Mucosa of descending colon (tissue), 3 donors: ENCODE results near the gene HPS4. TPM values are rescaled to one million over a fixed set of nuclear protein-coding genes. Genes with fewer than 3 reads are reported as not detected.
"Not testable (repeated sequence)": the region's sequence is repeated elsewhere in the genome, so short reads cannot be mapped to it uniquely, and the experiment has no call there.

Experiments
- ATAC-seq: fragments of 200-7000 bp; cut with Tn5 transposase; one replicate; pipeline ENCODE4 v1.9.1; 2020; ENCODE audit warnings: mild to moderate bottlenecking, moderate library complexity
- DNase-seq, 3 donors: peaks; one replicate each; pipeline ENCODE4 v3.0.0-alpha.2; 2020
- H3K36me3 ChIP-seq: fragments of 200-600 bp; one replicate; pipeline ENCODE4 v1.8.0; 2021; ENCODE audit warnings: low read depth, mild to moderate bottlenecking
- H3K4me1 ChIP-seq: fragments of 200-600 bp; one replicate; pipeline ENCODE4 v1.8.0; 2021; ENCODE audit warnings: low read depth, mild to moderate bottlenecking
- H3K4me3 ChIP-seq: fragments of 200-600 bp; one replicate; pipeline ENCODE4 v1.8.0; 2021; ENCODE audit warnings: mild to moderate bottlenecking
- H3K9me3 ChIP-seq: fragments of 200-600 bp; one replicate; pipeline ENCODE4 v1.8.0; 2021; ENCODE audit warnings: mild to moderate bottlenecking
- intact Hi-C, 2 donors: fragments of 100-400 bp; cut with DNase I in 1 of 2; cut with micrococcal nuclease in 1 of 2; formaldehyde crosslinking; loops; one replicate each; pipeline versions ENCODE4 v1.11.0 to v1.11.1; 2022; cut with DNase I, micrococcal nuclease
- total RNA-seq, 3 donors: library from RNA; stranded (reverse); fragmentation: NEBNext Ultra II Directional in 2 of 3; extraction: Animal tissue kit (Norgen Biotek cat#: 25700) in 2 of 3; gene quantifications; one replicate each; pipeline versions ENCODE4 v1.2.1 to v1.2.4, GENCODE V29; 2021 to 2023
- TF ChIP-seq, protein P1 (sequence below): fragments of 200-600 bp; IDR thresholded peaks from one replicate; pipeline ENCODE4 v1.8.0; 2022; ENCODE audit warnings: antibody characterized with exemption, mild to moderate bottlenecking
- donor health status: DM: no; HTN: no; CAD: no; lungs with moderate emphysema.
- donor health status: DM: no; HTN: no; CAD: no.
- donor health status: DM: no; HTN: yes; CAD: no.

Gene HPS4
- total RNA-seq, 3 donors from 2014 or later: 28.6 to 29.2 (median 28.9) TPM

DNA sequence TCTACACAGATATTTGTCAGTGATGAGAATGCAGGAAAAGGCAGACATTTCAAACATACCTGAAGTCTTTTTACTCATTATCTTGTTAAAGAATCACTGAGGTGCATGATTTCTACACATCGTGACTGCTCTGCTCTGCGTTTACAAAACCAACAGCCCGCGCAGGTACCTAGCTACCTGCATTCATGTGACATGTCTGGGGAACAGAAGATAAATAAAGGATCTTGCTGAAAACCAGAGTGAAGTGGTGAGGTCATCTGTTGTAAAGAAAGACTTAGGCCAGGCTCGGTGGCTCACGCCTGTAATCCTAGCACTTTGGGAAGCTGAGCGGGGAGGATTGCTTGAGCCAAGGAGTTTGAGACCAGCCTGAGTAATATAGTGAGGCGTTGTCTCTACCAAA lies 38.8 kb downstream of the HPS4 start:
- Histone ChIP-seq H3K4me1 (no peaks in the 10 kb centered on the region), H3K9me3 (no peaks in the 10 kb centered on the region), H3K36me3 (no peaks in the 10 kb centered on the region), H3K4me3 (no peak overlapping the region)
- TF ChIP-seq, protein P1, sequence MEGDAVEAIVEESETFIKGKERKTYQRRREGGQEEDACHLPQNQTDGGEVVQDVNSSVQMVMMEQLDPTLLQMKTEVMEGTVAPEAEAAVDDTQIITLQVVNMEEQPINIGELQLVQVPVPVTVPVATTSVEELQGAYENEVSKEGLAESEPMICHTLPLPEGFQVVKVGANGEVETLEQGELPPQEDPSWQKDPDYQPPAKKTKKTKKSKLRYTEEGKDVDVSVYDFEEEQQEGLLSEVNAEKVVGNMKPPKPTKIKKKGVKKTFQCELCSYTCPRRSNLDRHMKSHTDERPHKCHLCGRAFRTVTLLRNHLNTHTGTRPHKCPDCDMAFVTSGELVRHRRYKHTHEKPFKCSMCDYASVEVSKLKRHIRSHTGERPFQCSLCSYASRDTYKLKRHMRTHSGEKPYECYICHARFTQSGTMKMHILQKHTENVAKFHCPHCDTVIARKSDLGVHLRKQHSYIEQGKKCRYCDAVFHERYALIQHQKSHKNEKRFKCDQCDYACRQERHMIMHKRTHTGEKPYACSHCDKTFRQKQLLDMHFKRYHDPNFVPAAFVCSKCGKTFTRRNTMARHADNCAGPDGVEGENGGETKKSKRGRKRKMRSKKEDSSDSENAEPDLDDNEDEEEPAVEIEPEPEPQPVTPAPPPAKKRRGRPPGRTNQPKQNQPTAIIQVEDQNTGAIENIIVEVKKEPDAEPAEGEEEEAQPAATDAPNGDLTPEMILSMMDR: no peak
- ATAC-seq: peak; percentile 6
- intact Hi-C loops: no loop called here
- DNase-seq: no peak

DNA sequence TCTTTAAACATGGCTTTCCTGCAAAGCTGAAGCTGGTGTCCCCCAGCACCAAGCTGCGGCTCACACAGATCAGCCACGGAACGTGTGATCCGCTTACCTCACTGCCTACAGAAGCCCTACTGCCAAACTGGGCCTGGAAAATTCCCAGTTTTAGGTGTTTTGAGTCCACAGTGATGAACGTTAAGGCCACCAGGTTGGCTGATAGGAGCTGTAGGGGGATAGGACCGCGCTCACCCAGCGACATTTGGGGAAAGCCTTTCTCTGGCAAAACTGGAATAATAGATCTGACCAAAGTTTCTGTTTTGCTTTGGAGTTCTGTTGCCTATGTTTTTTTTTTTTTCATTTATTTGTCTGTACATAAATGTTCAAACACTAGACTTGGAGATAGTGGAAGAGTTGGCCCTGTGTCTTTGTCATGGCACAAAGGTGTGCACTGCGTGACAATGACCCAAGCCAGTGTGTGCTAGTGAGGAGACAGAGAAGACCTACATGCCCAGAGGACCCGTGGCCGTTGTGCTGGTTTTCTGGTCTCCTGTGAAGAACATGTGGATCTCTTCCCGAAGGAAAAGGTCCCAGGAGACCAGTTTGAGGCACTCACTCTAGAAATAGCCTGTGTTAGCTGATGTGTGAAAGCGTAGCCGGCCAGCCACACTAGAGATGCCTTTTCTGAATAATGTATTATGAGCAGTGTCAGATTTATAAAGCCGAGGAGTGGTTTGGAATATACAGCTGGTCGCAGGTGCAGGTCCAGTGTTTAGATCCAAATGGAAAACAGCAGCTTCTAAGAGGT lies 39.5 kb downstream of the HPS4 start:
- H3K4me3 ChIP-seq: no peak overlapping the region
- intact Hi-C loops: no loop called here
- H3K36me3 ChIP-seq: no peaks in the 10 kb centered on the region
- TF ChIP-seq, protein P1: no peak
- DNase-seq: no peak
- no peak for ATAC-seq
- H3K4me1 ChIP-seq: no peaks in the 10 kb centered on the region
- H3K9me3 ChIP-seq: no peaks in the 10 kb centered on the region

DNA sequence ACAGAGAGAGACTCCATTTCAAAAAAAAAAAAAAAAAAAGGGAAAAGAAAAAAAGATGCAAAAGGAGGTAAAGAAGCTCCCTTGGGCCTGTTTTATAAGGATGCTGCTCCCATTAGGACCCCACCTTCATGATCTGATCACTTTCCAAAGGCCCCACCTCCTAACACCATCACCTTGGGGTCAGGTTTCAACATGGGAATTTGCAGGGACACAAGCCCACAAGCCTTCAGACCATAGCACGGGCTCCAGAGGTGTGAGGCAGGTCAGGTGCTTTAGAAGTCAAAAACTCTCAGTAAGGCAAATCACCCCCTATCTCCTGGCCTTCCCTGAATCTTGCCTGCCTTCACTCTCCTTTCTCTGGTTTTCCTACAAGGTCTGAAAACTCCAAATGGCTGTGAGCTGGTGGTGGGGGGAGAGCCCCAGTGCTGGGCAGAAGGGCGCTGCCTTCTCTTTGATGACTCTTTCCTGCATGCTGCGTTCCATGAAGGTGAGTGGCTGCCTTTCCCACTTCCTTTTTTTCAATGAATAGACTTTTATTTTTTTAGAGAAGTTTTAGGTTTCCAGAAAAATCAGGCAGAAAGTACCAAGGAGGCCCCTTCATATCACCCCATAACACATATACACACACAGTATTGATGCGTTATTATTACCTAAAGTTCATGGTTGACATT lies 41.4 kb downstream of the HPS4 start:
- no peak overlapping the region for H3K4me3 ChIP-seq
- ATAC-seq (no peak), DNase-seq (no peak)
- no peaks in the 10 kb centered on the region for H3K9me3 ChIP-seq
- no peaks in the 10 kb centered on the region for H3K36me3 ChIP-seq
- TF ChIP-seq, protein P1: no peak
- intact Hi-C loops: no loop called here
- peaks cover 7% of the 10 kb centered on the region for H3K4me1 ChIP-seq

DNA sequence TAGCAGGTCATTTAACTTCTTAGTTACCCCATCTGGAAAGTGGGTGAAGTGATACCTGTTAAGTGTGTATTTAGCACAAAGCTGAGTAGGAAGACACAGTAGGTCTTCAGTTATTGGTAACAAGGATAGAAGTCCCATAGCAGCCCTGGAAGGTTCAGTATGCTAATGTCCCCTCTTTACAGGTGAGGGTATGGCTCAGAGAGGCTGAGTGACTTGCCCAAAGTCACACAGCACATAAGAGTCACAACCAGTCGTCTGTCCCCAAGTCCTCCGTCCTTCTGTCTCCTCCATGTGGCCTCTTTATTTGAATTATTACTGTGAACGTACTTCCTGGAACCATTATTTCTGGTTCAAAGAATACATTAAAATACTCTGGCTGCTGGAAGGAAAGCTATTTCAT lies 44.0 kb downstream of the HPS4 start:
- intact Hi-C loops: no loop called here
- H3K36me3 ChIP-seq: no peaks in the 10 kb centered on the region
- DNase-seq (no peak), ATAC-seq (no peak)
- H3K4me3 ChIP-seq: no peak overlapping the region
- H3K4me1 ChIP-seq: peaks cover 22% of the 10 kb centered on the region
- no peaks in the 10 kb centered on the region for H3K9me3 ChIP-seq
- TF ChIP-seq, protein P1: no peak

- intact Hi-C loops, ATAC-seq, H3K4me3 ChIP-seq, H3K36me3 ChIP-seq, H3K9me3 ChIP-seq, DNase-seq: not testable (repeated sequence)
- H3K4me1 ChIP-seq: peaks cover 22% of the 10 kb centered on the region
Observed at GRCh38 chr22:26438776-26439175, 44.8 kb downstream of the HPS4 start.

- ATAC-seq (no peak), DNase-seq (no peak)
- Histone ChIP-seq H3K4me1 (peaks cover 22% of the 10 kb centered on the region), H3K36me3 (no peaks in the 10 kb centered on the region), H3K9me3 (no peaks in the 10 kb centered on the region), H3K4me3 (no peak overlapping the region)
- TF ChIP-seq, protein P1: no peak
- intact Hi-C loops: no loop called here
Observed at GRCh38 chr22:26437694-26438392, 45.7 kb downstream of the HPS4 start.
